LNCAP (cell line): Measurements from ENCODE around the gene ADAMTS5.
A peak's percentile ranks its signal among the peaks of the same experiment; 100 is the strongest.

ENCODE experiments used
- CTCF ChIP-seq: fragments of 450-650 bp; IDR thresholded peaks from 2 replicates; pipeline ENCODE4 v1.5.1; 2017; ENCODE audit warnings: mild to moderate bottlenecking

Gene ADAMTS5

GRCh38 chr21:26884436-26884835, 82.5 kb downstream of the ADAMTS5 start:
- no peak for TF ChIP-seq CTCF

- TF ChIP-seq CTCF: no peak
Observed at GRCh38 chr21:26883768-26884167, 83.1 kb downstream of the ADAMTS5 start.

GRCh38 chr21:26881504-26882228, 85.2 kb downstream of the ADAMTS5 start:
- TF ChIP-seq CTCF: peak; percentile 33; the same call in 1 of the 2 replicates

GRCh38 chr21:26877018-26877417, 89.9 kb downstream of the ADAMTS5 start:
- no peak for TF ChIP-seq CTCF

GRCh38 chr21:26874347-26874746, 92.5 kb downstream of the ADAMTS5 start:
- no peak for TF ChIP-seq CTCF
